Adrenal gland (tissue), 12 donors: ENCODE data around the gene LMBRD2. TPM values are rescaled to one million over a fixed set of nuclear protein-coding genes. Genes with fewer than 3 reads are reported as not detected.

Experiments
- DNase-seq, 7 donors: peaks; one replicate each; pipeline ENCODE4 v3.0.0-alpha.2; 2019 to 2020
- H3K27ac ChIP-seq, 5 donors: fragments of 200-600 bp; sonication (generic) in 4 of 5; 1 replicate in 3 of 5; 2 replicates in 2 of 5; pipeline versions ENCODE4 v1.5.1 to v1.8.0; 2016 to 2020; ENCODE audit warnings: mild to moderate bottlenecking in 1 of 5
- H3K27me3 ChIP-seq: fragments of 200-600 bp; 2 replicates; pipeline ENCODE4 v1.8.0; 2021
- H3K36me3 ChIP-seq, 2 donors: fragments of 200-600 bp; replicated peaks in 1 of 2; 1 replicate in 1 of 2; 2 replicates in 1 of 2; pipeline versions ENCODE4 v1.5.1 to v1.8.0; 2018 to 2022
- H3K4me1 ChIP-seq, 2 donors: fragments of 200-600 bp; replicated peaks in 1 of 2; 1 replicate in 1 of 2; 2 replicates in 1 of 2; pipeline versions ENCODE4 v1.5.1 to v1.8.0; 2018 to 2021
- H3K4me3 ChIP-seq, 4 donors: fragments of 200-600 bp; sonication (generic) in 3 of 4; one replicate each; pipeline ENCODE4 v1.5.1; 2016 to 2018
- H3K9me3 ChIP-seq, 3 donors: fragments of 200-600 bp; sonication (generic) in 1 of 3; replicated peaks in 1 of 3; 1 replicate in 2 of 3; 2 replicates in 1 of 3; pipeline versions ENCODE4 v1.5.1 to v1.8.0; 2016 to 2021
- POLR2A ChIP-seq, 2 donors: fragments of 450-650 bp; IDR thresholded peaks; one replicate each; pipeline ENCODE4 v1.6.1; 2017; ENCODE audit warnings: antibody characterized with exemption in 2 of 2, mild to moderate bottlenecking in 2 of 2, moderate library complexity in 1 of 2
- WGBS, 4 donors: extraction: QIAGEN DNeasy Blood & Tissue Kit in 2 of 4; methylation state at CpG; one replicate each; pipeline versions ENCODE4 v1.1.5 to v1.1.7; 2013 to 2017; 5-methylcytosine and 5-hydroxymethylcytosine counted together
- intact Hi-C, 2 donors: fragments of 100-400 bp; cut with DNase I; formaldehyde crosslinking; loops; one replicate each; pipeline versions ENCODE4 v1.14.1 to v1.15.0; 2022 to 2023
- polyA plus RNA-seq, 3 donors: library from polyadenylated mRNA; stranded (reverse); fragments of 200-250 nt in 2 of 3; fragments of 350-450 nt in 1 of 3; fragmentation: Illumina TruSeq in 1 of 3; extraction: RNeasy Lipid Tissue Mini Kit (QIAGEN cat#74804) in 1 of 3; gene quantifications; one replicate each; pipeline ENCODE4 v1.2.3, GENCODE V29; 2013 to 2014
- total RNA-seq, 9 donors: library from RNA; depleted of rRNA in 4 of 9; stranded (reverse); fragments of >200 nt in 4 of 9; fragments of 120-200 nt in 1 of 9; fragmentation: NEBNext Ultra II Directional in 1 of 9; extraction: Animal tissue kit (Norgen Biotek cat#: 25700) in 1 of 9; gene quantifications; one replicate each; pipeline versions ENCODE4 v1.1.0 to v1.2.4, GENCODE V29; 2013 to 2023
- TF ChIP-seq, protein P1 (sequence below), 6 experiments: fragments of 450-650 bp in 4 of 6; fragments of 200-600 bp in 2 of 6; sonication (generic) in 1 of 6; IDR thresholded peaks; 1 replicate in 5 of 6; 2 replicates in 1 of 6; pipeline versions ENCODE4 v1.5.1 to v1.8.0; 2016 to 2021; ENCODE audit warnings: antibody characterized with exemption in 6 of 6, mild to moderate bottlenecking in 2 of 6, moderate library complexity in 1 of 6
- donor health status: healthy with polysubstance abuse.
- donor health status: Bipolar disorder and iron deficiency.
- donor health status: DM: yes; HTN: yes; CAD: no.
- donor health status: DM: no; HTN: no; CAD: no.
- donor health status: DM: no; HTN: no; CAD: no.
- donor health status: DM: yes; HTN: yes; CAD: no.

LMBRD2 gene
- total and polyA plus RNA-seq, 12 donors: 2.3 to 30.1 (median 15.1) TPM

DNA sequence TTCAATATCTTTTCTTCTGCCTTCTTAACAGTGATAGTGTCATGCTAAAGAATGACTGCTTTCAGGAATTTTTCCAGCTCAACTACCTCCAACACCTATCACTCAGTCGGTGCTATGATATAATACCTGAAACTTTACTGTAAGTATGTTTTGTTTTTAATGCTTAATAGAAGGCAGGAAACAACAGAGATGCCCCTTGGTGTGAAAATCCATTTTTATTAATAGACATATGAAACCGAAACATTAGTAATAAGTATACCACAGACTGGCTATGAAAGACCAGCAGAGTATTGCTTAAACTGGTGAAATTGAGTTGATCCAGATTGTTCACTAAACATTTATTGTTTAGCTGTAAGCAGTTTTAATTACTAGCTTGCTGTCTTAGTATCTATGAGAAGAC lies 25.5 kb upstream of the LMBRD2 start:
- no peak for DNase-seq
- Histone ChIP-seq H3K4me1 (peaks cover 0 to 9% of the 10 kb centered on the region in 2 donors), H3K36me3 (peaks cover 0 to 51% of the 10 kb centered on the region in 2 donors), H3K27me3 (no peaks in the 10 kb centered on the region), H3K9me3 (no peaks in the 10 kb centered on the region), H3K27ac (no peak overlapping the region), H3K4me3 (no peak overlapping the region)
- intact Hi-C loops: loop anchor here in 1 of 2 donors (5.0 to 10.0 kb wide), 2 partner anchors 218 to 520 kb away; no protein-coding TSS in a partner anchor
- no peak for TF ChIP-seq POLR2A (IDR thresholded peaks at IDR 0.05)
- TF ChIP-seq, protein P1, sequence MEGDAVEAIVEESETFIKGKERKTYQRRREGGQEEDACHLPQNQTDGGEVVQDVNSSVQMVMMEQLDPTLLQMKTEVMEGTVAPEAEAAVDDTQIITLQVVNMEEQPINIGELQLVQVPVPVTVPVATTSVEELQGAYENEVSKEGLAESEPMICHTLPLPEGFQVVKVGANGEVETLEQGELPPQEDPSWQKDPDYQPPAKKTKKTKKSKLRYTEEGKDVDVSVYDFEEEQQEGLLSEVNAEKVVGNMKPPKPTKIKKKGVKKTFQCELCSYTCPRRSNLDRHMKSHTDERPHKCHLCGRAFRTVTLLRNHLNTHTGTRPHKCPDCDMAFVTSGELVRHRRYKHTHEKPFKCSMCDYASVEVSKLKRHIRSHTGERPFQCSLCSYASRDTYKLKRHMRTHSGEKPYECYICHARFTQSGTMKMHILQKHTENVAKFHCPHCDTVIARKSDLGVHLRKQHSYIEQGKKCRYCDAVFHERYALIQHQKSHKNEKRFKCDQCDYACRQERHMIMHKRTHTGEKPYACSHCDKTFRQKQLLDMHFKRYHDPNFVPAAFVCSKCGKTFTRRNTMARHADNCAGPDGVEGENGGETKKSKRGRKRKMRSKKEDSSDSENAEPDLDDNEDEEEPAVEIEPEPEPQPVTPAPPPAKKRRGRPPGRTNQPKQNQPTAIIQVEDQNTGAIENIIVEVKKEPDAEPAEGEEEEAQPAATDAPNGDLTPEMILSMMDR (IDR thresholded peaks at IDR 0.05): no peak
- 83 to 88% (median 86%) methylated on average over 2 of the region's 2 CpGs for WGBS, 4 donors

DNA sequence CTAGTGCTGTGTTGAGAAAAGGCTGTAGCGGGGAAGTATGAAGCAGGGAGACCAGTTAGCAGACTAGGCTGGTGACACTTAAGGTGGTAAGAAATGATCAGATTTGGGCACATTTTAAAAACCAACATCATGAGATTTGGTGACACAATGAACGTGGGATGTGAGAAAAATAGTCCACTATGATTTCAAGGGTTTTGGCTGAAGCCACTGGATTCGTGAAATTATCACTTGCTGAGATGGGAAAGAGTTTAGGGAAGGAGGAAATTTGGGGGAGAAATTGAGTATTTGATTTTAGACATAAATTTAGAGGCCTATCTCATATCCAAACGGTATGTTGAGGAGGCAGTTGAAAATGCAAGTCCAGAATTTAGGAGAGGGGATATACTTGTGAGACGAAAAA lies 23.4 kb upstream of the LMBRD2 start:
- no peak for TF ChIP-seq POLR2A (IDR thresholded peaks at IDR 0.05)
- TF ChIP-seq, protein P1 (IDR thresholded peaks at IDR 0.05): no peak
- 86 to 94% (median 93%) methylated on average over 5 of the region's 5 CpGs for WGBS, 4 donors
- H3K4me1 ChIP-seq: peaks cover 0 to 9% of the 10 kb centered on the region in 2 donors
- no peak overlapping the region for H3K27ac ChIP-seq
- no peak overlapping the region for H3K4me3 ChIP-seq
- H3K36me3 ChIP-seq: peaks cover 0 to 55% of the 10 kb centered on the region in 2 donors
- H3K9me3 ChIP-seq: no peaks in the 10 kb centered on the region
- no peaks in the 10 kb centered on the region for H3K27me3 ChIP-seq
- no peak for DNase-seq
- intact Hi-C loops: loop anchor here in 1 of 2 donors (5.0 to 10.0 kb wide), 2 partner anchors 220 to 522 kb away; no protein-coding TSS in a partner anchor

DNA sequence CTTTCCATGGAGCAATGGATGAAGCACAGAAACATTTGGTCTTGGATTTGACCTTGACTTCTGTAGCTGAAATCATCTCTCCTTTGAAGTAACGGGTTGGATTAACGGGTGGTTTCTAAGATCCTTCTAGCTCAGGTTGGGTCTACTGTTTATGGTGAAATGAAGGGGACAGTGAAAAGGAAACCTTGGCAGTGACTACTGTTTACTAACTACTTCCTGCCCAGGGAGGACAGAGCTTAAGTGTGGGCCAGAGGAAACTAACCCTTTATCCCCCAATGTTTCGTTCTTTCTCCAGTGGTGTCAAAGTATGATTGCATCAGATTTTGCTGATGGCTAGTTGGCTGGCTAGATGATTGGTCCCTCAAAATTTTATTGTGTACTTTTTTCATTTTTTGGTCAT lies 22.4 kb upstream of the LMBRD2 start:
- no peak overlapping the region for H3K27ac ChIP-seq
- H3K4me1 ChIP-seq: peaks cover 0 to 9% of the 10 kb centered on the region in 2 donors
- 44 to 62% (median 56%) methylated on average over 3 of the region's 3 CpGs for WGBS, 4 donors
- no peak for DNase-seq
- H3K4me3 ChIP-seq: no peak overlapping the region
- intact Hi-C loops: loop anchor here in 1 of 2 donors (10.0 kb wide), 1 partner anchor 221 kb away; no protein-coding TSS in a partner anchor
- TF ChIP-seq, protein P1 (IDR thresholded peaks at IDR 0.05): no peak
- no peak for TF ChIP-seq POLR2A (IDR thresholded peaks at IDR 0.05)
- no peaks in the 10 kb centered on the region for H3K9me3 ChIP-seq
- H3K27me3 ChIP-seq: no peaks in the 10 kb centered on the region
- H3K36me3 ChIP-seq: peaks cover 0 to 57% of the 10 kb centered on the region in 2 donors

DNA sequence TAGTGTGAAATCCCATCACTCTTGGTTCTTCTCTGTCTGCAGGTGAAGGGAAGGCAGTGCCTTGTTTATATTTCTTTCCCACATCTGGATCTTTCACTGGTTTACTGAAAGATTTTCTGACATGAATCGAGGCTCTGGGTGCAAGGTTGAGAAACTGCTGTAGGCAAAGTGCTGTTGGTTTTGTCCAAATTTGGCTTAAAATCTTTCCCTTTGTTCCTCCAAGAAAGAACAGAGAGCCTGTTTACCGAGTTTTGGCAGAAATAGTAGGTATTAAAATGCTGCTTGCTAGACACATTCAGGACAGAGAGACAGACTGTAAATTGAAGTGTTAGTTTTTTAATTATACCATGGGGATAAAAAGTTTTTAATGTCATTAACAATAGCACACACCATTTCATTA lies 21.7 kb upstream of the LMBRD2 start:
- H3K4me1 ChIP-seq: peaks cover 0 to 9% of the 10 kb centered on the region in 2 donors
- H3K4me3 ChIP-seq: no peak overlapping the region
- intact Hi-C loops: loop anchor here in 1 of 2 donors (10.0 kb wide), 1 partner anchor 221 kb away; no protein-coding TSS in a partner anchor
- H3K36me3 ChIP-seq: peaks cover 0 to 64% of the 10 kb centered on the region in 2 donors
- DNase-seq: no peak
- no peak overlapping the region for H3K27ac ChIP-seq
- no peaks in the 10 kb centered on the region for H3K9me3 ChIP-seq
- TF ChIP-seq POLR2A (IDR thresholded peaks at IDR 0.05): no peak
- TF ChIP-seq, protein P1 (IDR thresholded peaks at IDR 0.05): no peak
- 79 to 86% (median 81%) methylated on average over 2 of the region's 2 CpGs for WGBS, 4 donors
- H3K27me3 ChIP-seq: no peaks in the 10 kb centered on the region
